ES-I3 (cell line): ENCODE measurements around the gene WLS.

Source experiments
- H3K36me3 ChIP-seq: 2 replicates; pipeline ENCODE4 v1.6.1; 2013; ENCODE audit warnings: mild to moderate bottlenecking, low read length, control low read depth, moderate library complexity; ENCODE audit not compliant: insufficient read depth
- H3K4me1 ChIP-seq: 2 replicates; pipeline ENCODE4 v1.6.1; 2013; ENCODE audit warnings: mild to moderate bottlenecking, control low read depth, low read length; ENCODE audit not compliant: insufficient read depth
- H3K9ac ChIP-seq: 2 replicates; pipeline ENCODE4 v1.6.1; 2013; ENCODE audit warnings: low read depth, mild to moderate bottlenecking, low read length, moderate library complexity
- H3K9me3 ChIP-seq: 2 replicates; pipeline ENCODE4 v1.6.1; 2013; ENCODE audit warnings: mild to moderate bottlenecking, low read length, moderate library complexity; ENCODE audit not compliant: control insufficient read depth, insufficient read depth

Gene WLS

GRCh38 chr1:68199603-68200002 is 32.7 kb downstream of the WLS start:
- Histone ChIP-seq H3K4me1 (peaks cover 8% of the 10 kb centered on the region), H3K9ac (no peak overlapping the region), H3K9me3 (no peaks in the 10 kb centered on the region), H3K36me3 (no peaks in the 10 kb centered on the region)

DNA sequence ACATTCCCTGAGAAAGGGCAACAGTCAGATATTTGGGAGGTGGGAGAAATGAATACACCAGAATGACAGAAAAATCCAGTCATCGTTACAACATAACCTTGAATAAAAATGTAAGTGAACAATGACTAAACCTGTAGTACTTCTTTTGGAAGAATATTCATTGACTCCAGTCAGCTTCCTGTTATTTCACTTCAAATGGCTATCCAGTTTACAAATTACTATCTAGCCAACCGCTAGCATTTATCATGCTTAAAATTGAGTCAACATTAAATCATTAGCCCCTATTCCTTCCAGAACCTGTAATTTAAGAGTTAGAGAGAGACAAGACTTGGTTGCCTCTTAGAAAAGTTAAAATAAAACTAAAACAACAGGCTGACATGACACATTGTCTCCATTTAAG is 33.6 kb downstream of the WLS start:
- H3K36me3 ChIP-seq: no peaks in the 10 kb centered on the region
- H3K9ac ChIP-seq: no peak overlapping the region
- peaks cover 8% of the 10 kb centered on the region for H3K4me1 ChIP-seq
- H3K9me3 ChIP-seq: no peaks in the 10 kb centered on the region

GRCh38 chr1:68197891-68198290 is 34.4 kb downstream of the WLS start:
- Histone ChIP-seq H3K9ac (no peak overlapping the region), H3K4me1 (peaks cover 8% of the 10 kb centered on the region; the same call in 1 of the 2 replicates), H3K9me3 (no peaks in the 10 kb centered on the region), H3K36me3 (no peaks in the 10 kb centered on the region)

GRCh38 chr1:68197461-68197860 is 34.9 kb downstream of the WLS start:
- Histone ChIP-seq H3K4me1 (peaks cover 8% of the 10 kb centered on the region; the same call in 1 of the 2 replicates), H3K36me3 (no peaks in the 10 kb centered on the region), H3K9me3 (no peaks in the 10 kb centered on the region), H3K9ac (no peak overlapping the region)

- peaks cover 8% of the 10 kb centered on the region; the same call in 1 of the 2 replicates for H3K4me1 ChIP-seq
- no peaks in the 10 kb centered on the region for H3K36me3 ChIP-seq
- H3K9ac ChIP-seq: no peak overlapping the region
- no peaks in the 10 kb centered on the region for H3K9me3 ChIP-seq
These were observed 35.6 kb downstream of the WLS start for GRCh38 chr1:68196676-68197075.

GRCh38 chr1:68191717-68192116 is 40.6 kb downstream of the WLS start:
- Histone ChIP-seq H3K4me1 (no peaks in the 10 kb centered on the region), H3K9ac (no peak overlapping the region), H3K9me3 (no peaks in the 10 kb centered on the region), H3K36me3 (no peaks in the 10 kb centered on the region)

DNA sequence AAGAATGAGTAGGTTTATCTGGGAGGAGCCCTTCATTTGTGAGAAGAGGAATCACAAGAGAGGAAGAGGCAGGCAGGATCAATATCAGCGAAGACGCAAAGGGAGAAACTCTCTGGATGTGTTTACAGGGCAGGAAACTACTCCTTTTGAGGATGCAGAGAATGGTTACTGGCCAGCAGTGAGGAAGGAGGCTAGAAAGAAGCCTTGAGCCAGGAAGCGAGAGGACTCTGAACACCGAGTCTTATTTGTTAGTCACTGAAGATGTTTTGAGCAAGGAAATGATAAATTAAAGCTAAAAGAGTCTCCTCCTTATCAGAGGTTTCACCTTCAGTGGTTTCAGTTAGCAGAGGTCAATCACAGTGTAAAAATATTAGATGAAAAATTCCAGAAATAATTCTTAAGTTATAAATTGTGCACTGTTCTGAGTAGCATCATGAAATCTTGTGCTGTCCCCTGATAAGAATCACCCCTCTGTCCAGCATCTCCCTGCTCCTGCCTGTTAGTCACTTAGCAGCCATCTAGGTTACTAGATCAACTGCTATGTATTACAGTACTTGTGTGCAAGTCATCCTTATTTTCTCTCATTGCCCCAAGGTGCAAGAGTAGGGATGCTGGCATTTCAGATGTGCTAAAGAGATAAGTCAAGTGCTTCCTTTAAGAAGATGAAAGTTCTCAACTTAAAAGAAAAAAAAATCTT is 43.5 kb downstream of the WLS start:
- H3K4me1 ChIP-seq: no peaks in the 10 kb centered on the region
- H3K36me3 ChIP-seq: no peaks in the 10 kb centered on the region
- H3K9ac ChIP-seq: no peak overlapping the region

DNA sequence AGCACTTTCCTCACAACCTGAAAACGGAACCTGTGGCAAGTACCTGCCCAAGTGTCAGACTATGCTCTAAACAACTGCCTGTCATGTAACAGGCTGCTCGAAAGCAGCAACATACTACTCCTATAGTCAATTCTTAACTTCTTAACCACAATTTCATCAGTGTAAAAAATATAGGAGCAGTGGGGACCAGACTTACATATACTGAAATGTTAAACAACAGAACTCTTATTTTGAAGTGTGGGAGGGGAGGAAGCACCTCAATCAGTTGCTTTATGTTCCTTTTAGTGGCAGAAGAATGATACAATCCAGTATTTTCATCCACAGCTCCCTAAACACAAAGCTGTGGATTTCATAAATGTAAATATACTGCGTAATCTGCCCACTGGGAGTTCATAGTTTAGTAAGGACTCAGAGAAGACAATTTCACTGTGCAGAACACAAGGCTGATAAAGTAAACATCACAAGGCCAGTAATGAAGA is 44.2 kb downstream of the WLS start:
- Histone ChIP-seq H3K36me3 (no peaks in the 10 kb centered on the region), H3K9ac (no peak overlapping the region), H3K9me3 (no peaks in the 10 kb centered on the region), H3K4me1 (no peaks in the 10 kb centered on the region)

More for the DNA sequence above, 43.5 kb downstream of the WLS start:
- H3K9me3 ChIP-seq: no peaks in the 10 kb centered on the region

GRCh38 chr1:68185743-68186142 is 46.6 kb downstream of the WLS start:
- Histone ChIP-seq H3K4me1 (no peaks in the 10 kb centered on the region), H3K9me3 (no peaks in the 10 kb centered on the region), H3K36me3 (no peaks in the 10 kb centered on the region), H3K9ac (no peak overlapping the region)

- H3K9me3 ChIP-seq: no peaks in the 10 kb centered on the region
- H3K36me3 ChIP-seq: no peaks in the 10 kb centered on the region
- H3K4me1 ChIP-seq: no peaks in the 10 kb centered on the region
- no peak overlapping the region for H3K9ac ChIP-seq
These were observed 48.4 kb downstream of the WLS start for GRCh38 chr1:68183895-68184294.

GRCh38 chr1:68181165-68181556 is 51.2 kb downstream of the WLS start:
- Histone ChIP-seq H3K4me1 (no peaks in the 10 kb centered on the region), H3K9me3 (no peaks in the 10 kb centered on the region), H3K9ac (no peak overlapping the region), H3K36me3 (no peaks in the 10 kb centered on the region)

- no peak overlapping the region for H3K9ac ChIP-seq
- no peaks in the 10 kb centered on the region for H3K36me3 ChIP-seq
- H3K4me1 ChIP-seq: no peaks in the 10 kb centered on the region
- no peaks in the 10 kb centered on the region for H3K9me3 ChIP-seq
These were observed 51.7 kb downstream of the WLS start for GRCh38 chr1:68180441-68181164.

- Histone ChIP-seq H3K4me1 (no peaks in the 10 kb centered on the region), H3K9me3 (no peaks in the 10 kb centered on the region), H3K9ac (no peak overlapping the region), H3K36me3 (no peaks in the 10 kb centered on the region)
These were observed 53.4 kb downstream of the WLS start for GRCh38 chr1:68178821-68179490.

DNA sequence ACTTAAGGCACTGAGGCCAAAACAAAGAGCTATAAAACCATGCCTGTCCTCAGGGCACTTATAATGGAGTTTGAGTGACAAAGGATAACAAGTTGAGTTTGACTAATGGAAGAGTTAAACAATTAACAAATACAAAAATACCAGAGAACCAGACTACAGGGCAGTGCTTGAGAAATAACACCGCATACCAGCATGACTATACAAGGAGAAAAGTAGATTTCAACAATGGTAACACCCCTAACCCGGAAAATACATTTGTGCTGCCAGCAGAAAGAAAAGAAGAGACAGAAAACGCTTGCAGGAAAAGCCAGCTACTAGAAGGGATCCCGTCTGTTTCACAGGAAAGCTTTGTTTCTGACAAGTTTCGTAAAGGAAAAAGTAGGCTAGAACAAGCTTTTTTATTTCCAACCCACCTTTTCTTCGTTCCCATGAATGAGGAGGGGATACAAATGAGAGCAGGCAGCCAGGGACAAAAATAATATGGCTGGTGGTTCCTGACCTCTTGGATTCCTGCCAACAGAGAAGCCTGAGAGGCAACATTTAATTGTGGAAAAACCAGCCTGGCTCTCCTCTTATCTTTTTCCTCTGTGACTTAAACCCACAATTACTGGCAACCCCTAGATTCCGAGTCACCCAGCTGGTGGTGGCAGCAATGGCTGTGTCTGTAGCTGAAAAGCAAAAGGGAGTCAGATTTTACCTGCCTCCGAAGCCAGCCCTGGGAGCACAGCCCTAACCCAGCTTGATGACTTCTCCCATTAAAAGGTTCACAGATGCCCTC is 56.5 kb downstream of the WLS start:
- no peaks in the 10 kb centered on the region for H3K36me3 ChIP-seq
- H3K4me1 ChIP-seq: peaks cover 5% of the 10 kb centered on the region; the same call in 1 of the 2 replicates
- no peak overlapping the region for H3K9ac ChIP-seq
- H3K9me3 ChIP-seq: no peaks in the 10 kb centered on the region
